Non-pigmented ciliary epithelial cell (primary cell): ENCODE data around the gene SUV39H1.
"Not testable (repeated sequence)": the region's sequence is repeated elsewhere in the genome, so short reads cannot be mapped to it uniquely, and the experiment has no call there.

ENCODE experiments used
- DNase-seq: peaks from one replicate; pipeline ENCODE4 v3.0.0-alpha.2; 2010; ENCODE audit warnings: low read depth

SUV39H1 gene

GRCh38 chrX:48696301-48696908 lies at the start of gene SUV39H1:
TSS of gene SUV39H1 (plus strand) at chrX:48696734. CDS start at chrX:48696785, 51 bp downstream.
- DNase-seq = no peak

GRCh38 chrX:48648336-48648751 lies 48.2 kb upstream of the SUV39H1 start:
- peak; percentile 5 for DNase-seq

GRCh38 chrX:48649102-48649501 lies 47.4 kb upstream of the SUV39H1 start:
- no peak for DNase-seq

GRCh38 chrX:48652055-48652579 lies 44.4 kb upstream of the SUV39H1 start:
- not testable (repeated sequence) for DNase-seq

- DNase-seq = not testable (repeated sequence)
Observed at GRCh38 chrX:48654746-48655145, 41.8 kb upstream of the SUV39H1 start.

- DNase-seq = not testable (repeated sequence)
Observed at GRCh38 chrX:48659686-48660085, 36.8 kb upstream of the SUV39H1 start.

- DNase-seq = no peak
Observed at GRCh38 chrX:48663241-48663640, 33.3 kb upstream of the SUV39H1 start.

GRCh38 chrX:48664156-48664555 lies 32.4 kb upstream of the SUV39H1 start:
- DNase-seq = no peak

- DNase-seq = no peak
Observed at GRCh38 chrX:48665991-48666390, 30.5 kb upstream of the SUV39H1 start.

- no peak for DNase-seq
Observed at GRCh38 chrX:48666649-48667048, 29.9 kb upstream of the SUV39H1 start.

- DNase-seq = no peak
Observed at GRCh38 chrX:48667509-48667908, 29.0 kb upstream of the SUV39H1 start.

GRCh38 chrX:48668187-48668586 lies 28.3 kb upstream of the SUV39H1 start:
- DNase-seq = not testable (repeated sequence)

- no peak for DNase-seq
Observed at GRCh38 chrX:48676106-48676892, 20.2 kb upstream of the SUV39H1 start.

GRCh38 chrX:48676893-48677270 lies 19.7 kb upstream of the SUV39H1 start:
- DNase-seq = no peak

GRCh38 chrX:48677516-48677915 lies 19.0 kb upstream of the SUV39H1 start:
- no peak for DNase-seq

- DNase-seq = not testable (repeated sequence)
Observed at GRCh38 chrX:48680467-48680866, 16.1 kb upstream of the SUV39H1 start.

GRCh38 chrX:48680925-48681324 lies 15.6 kb upstream of the SUV39H1 start:
- DNase-seq = not testable (repeated sequence)

- DNase-seq = no peak
Observed at GRCh38 chrX:48681539-48682183, 14.9 kb upstream of the SUV39H1 start.

- not testable (repeated sequence) for DNase-seq
Observed at GRCh38 chrX:48682795-48683194, 13.7 kb upstream of the SUV39H1 start.

- DNase-seq = no peak
Observed at GRCh38 chrX:48683411-48683982, 13.0 kb upstream of the SUV39H1 start, which contains the start of gene WAS. TSS of gene WAS (plus strand) at chrX:48683799. CDS start at chrX:48683854, 55 bp downstream.

GRCh38 chrX:48684134-48684533 lies 12.4 kb upstream of the SUV39H1 start:
- DNase-seq = no peak

- no peak for DNase-seq
Observed at GRCh38 chrX:48685416-48685815, 11.1 kb upstream of the SUV39H1 start.
